ENCODE measurements around the gene TET2.

The TET2 gene

DNA sequence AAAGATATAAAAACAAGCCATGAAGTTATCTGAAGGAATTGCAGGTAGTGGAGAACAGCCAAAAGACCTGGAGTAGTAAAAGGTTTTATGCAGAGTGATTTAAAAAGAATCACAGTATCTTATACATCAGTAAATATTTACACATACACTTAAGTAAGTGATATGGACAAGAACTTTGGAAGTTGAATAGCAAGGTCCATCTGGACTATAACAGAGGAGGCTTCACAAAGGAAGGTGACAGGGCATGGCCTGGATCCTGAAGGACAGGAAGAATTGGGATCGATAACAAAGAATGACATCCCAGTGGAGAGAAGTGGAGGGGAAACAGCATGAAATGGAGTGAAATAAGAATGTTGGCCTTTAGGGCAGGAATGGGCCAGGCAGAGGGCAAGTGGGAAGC is 46.2 kb downstream of the TET2 start:
- H3K27me3 ChIP-seq (ENCODE audit: insufficient read depth, insufficient read length): no peaks in the 10 kb centered on the region
- no peak for DNase-seq (ENCODE audit: low read depth, low spot score)
- H3K9me3 ChIP-seq (ENCODE audit: insufficient read depth, low read length): no peaks in the 10 kb centered on the region
- H3K4me3 ChIP-seq (ENCODE audit: insufficient read length, low read depth): no peak overlapping the region
- TF ChIP-seq ZNF274 (IDR thresholded peaks at IDR 0.05; ENCODE audit: low read depth, low read length) (no peak), SUZ12 (IDR thresholded peaks at IDR 0.05; ENCODE audit: extremely low read depth, insufficient read depth, insufficient read length) (no peak), YY1 (IDR thresholded peaks at IDR 0.05; ENCODE audit: insufficient read depth, insufficient read length) (no peak)
- H3K4me1 ChIP-seq (ENCODE audit: insufficient read depth, insufficient read length): no peaks in the 10 kb centered on the region
- H3K36me3 ChIP-seq (ENCODE audit: insufficient read depth, insufficient read length, low read length): no peaks in the 10 kb centered on the region
- no peak overlapping the region for H3K9ac ChIP-seq (ENCODE audit: insufficient read length, low read depth)

DNA sequence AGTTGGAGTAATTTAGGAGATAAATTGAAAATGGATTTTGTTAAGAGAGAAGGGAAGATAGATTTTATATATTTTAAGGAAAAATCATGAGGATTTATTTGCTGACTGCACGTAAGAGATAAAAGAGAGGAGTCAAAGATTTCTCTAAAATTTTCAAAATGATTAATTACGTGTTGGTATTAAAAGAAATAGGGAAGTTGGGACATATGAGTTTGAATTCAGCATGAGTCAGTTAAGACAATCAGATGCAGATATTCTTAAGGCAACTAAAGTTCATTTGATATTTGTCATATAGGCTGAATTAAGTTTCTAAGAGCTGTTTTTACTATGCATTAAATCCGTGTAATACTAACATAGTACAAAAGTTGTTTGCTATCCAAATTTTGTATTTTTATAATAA is 46.9 kb downstream of the TET2 start:
- Histone ChIP-seq H3K36me3 (ENCODE audit: insufficient read depth, insufficient read length, low read length) (no peaks in the 10 kb centered on the region), H3K9me3 (ENCODE audit: insufficient read depth, low read length) (no peaks in the 10 kb centered on the region), H3K4me1 (ENCODE audit: insufficient read depth, insufficient read length) (no peaks in the 10 kb centered on the region)

DNA sequence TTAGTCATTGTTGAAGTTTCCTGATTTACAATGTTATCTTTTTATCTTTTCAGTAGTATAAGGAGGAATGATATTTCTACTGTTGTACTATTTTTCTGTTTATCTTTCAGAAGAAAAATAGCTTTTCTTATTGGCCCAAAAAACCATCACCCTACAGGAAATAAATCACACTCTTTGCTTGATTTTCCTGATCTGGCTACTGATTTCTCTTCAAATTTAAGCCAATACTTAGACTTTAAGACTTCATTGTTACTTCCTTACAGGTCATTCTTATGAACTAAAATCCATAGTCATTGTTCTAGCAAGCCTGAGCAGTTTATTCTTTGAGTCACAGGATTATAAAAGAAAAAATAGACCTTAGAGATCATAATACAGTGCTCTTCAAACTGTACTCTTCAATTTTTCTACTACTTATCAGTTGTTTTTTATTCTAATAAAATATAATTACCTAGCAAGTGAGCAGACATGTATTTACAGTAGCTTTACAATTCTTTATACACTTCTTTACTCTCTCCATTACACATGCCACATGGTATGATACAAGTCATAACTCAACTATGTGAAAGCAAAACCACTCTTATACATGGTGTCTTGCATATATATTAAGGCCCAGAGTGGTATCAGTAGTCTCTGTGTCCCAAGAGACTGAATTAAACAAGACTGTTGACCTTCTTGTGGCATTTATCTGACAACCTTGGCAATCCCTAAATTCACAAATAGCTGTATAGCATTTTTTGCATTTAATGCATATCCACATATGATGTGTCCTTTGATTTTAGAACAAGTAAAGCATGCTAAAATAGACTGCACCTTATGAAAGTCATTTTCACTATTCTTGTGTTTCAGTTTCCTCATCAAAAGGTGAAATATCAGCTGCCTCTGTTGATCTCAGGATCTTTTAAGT is 47.9 kb downstream of the TET2 start:
- H3K9me3 ChIP-seq (ENCODE audit: insufficient read depth, low read length): no peaks in the 10 kb centered on the region
- no peaks in the 10 kb centered on the region for H3K36me3 ChIP-seq (ENCODE audit: insufficient read depth, insufficient read length, low read length)
- TF ChIP-seq YY1 (IDR thresholded peaks at IDR 0.05; ENCODE audit: insufficient read depth, insufficient read length): no peak
- no peaks in the 10 kb centered on the region for H3K4me1 ChIP-seq (ENCODE audit: insufficient read depth, insufficient read length)
- H3K4me3 ChIP-seq (ENCODE audit: insufficient read length, low read depth): no peak overlapping the region
- no peaks in the 10 kb centered on the region for H3K27me3 ChIP-seq (ENCODE audit: insufficient read depth, insufficient read length)
- DNase-seq (ENCODE audit: low read depth, low spot score): no peak
- no peak overlapping the region for H3K9ac ChIP-seq (ENCODE audit: insufficient read length, low read depth)

More for the DNA sequence above, 46.9 kb downstream of the TET2 start:
- DNase-seq (ENCODE audit: low read depth, low spot score): no peak
- no peak for TF ChIP-seq YY1 (IDR thresholded peaks at IDR 0.05; ENCODE audit: insufficient read depth, insufficient read length)
- TF ChIP-seq ZNF274 (IDR thresholded peaks at IDR 0.05; ENCODE audit: low read depth, low read length): no peak
- TF ChIP-seq SUZ12 (IDR thresholded peaks at IDR 0.05; ENCODE audit: extremely low read depth, insufficient read depth, insufficient read length): no peak
- no peaks in the 10 kb centered on the region for H3K27me3 ChIP-seq (ENCODE audit: insufficient read depth, insufficient read length)
- no peak overlapping the region for H3K4me3 ChIP-seq (ENCODE audit: insufficient read length, low read depth)
- no peak overlapping the region for H3K9ac ChIP-seq (ENCODE audit: insufficient read length, low read depth)

DNA sequence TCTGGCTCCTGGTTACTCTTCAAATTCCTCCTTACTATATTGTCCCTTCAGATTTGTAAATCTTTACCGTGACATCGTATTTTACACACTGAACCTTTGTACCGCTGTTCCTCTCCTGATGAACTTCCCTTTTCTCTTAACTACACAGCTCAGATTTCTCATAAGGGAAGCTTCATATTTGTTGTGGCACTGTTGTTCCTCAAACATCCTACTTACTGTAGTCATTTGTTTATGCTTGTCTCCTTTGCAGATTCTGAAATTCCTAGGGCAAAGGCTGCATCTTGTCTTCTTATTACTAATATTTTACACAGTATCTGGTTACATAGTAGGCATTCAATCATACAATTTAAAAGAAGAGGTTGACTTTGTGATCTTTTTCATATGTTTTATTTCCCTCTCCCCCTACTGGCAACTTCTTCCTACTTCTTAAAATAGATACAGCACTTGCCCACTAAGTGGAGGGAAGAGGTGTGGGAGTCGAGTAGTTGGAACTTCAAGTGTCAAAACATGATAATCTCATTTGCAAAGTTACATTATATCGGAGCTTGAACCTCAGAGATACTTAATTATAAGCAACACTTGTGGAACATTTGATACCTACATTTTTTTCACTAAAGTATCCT is 50.0 kb downstream of the TET2 start:
- Histone ChIP-seq H3K27me3 (ENCODE audit: insufficient read depth, insufficient read length) (no peaks in the 10 kb centered on the region), H3K9me3 (ENCODE audit: insufficient read depth, low read length) (no peaks in the 10 kb centered on the region), H3K4me1 (ENCODE audit: insufficient read depth, insufficient read length) (no peaks in the 10 kb centered on the region), H3K9ac (ENCODE audit: insufficient read length, low read depth) (no peak overlapping the region), H3K4me3 (ENCODE audit: insufficient read length, low read depth) (no peak overlapping the region), H3K36me3 (ENCODE audit: insufficient read depth, insufficient read length, low read length) (no peaks in the 10 kb centered on the region)
- no peak for TF ChIP-seq YY1 (IDR thresholded peaks at IDR 0.05; ENCODE audit: insufficient read depth, insufficient read length)
- no peak for TF ChIP-seq ZNF274 (IDR thresholded peaks at IDR 0.05; ENCODE audit: low read depth, low read length)
- no peak for TF ChIP-seq SUZ12 (IDR thresholded peaks at IDR 0.05; ENCODE audit: extremely low read depth, insufficient read depth, insufficient read length)
- DNase-seq (ENCODE audit: low read depth, low spot score): no peak

DNA sequence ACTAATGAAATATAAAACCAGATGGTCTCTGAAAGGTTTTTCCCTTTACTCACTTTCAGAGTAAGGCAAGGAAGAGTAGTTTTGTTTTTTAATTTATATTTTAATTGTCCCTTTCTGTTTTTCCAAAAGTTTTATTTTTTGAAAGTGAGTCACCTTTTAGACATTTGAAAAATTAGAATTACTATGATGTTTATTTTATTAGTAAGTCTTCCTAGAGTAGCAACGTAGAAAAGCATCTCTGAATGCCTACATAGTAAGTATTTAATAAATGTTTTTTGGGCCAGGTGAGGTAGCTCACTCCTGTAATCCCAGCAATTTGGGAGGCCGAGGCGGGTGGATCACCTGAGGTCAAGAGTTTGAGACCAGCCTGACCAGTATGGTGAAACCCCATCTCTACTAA is 51.1 kb downstream of the TET2 start:
- Histone ChIP-seq H3K9me3 (ENCODE audit: insufficient read depth, low read length) (no peaks in the 10 kb centered on the region), H3K4me1 (ENCODE audit: insufficient read depth, insufficient read length) (no peaks in the 10 kb centered on the region), H3K36me3 (ENCODE audit: insufficient read depth, insufficient read length, low read length) (no peaks in the 10 kb centered on the region), H3K27me3 (ENCODE audit: insufficient read depth, insufficient read length) (no peaks in the 10 kb centered on the region), H3K4me3 (ENCODE audit: insufficient read length, low read depth) (no peak overlapping the region), H3K9ac (ENCODE audit: insufficient read length, low read depth) (no peak overlapping the region)
- no peak for DNase-seq (ENCODE audit: low read depth, low spot score)
- no peak for TF ChIP-seq SUZ12 (IDR thresholded peaks at IDR 0.05; ENCODE audit: extremely low read depth, insufficient read depth, insufficient read length)
- no peak for TF ChIP-seq YY1 (IDR thresholded peaks at IDR 0.05; ENCODE audit: insufficient read depth, insufficient read length)
- no peak for TF ChIP-seq ZNF274 (IDR thresholded peaks at IDR 0.05; ENCODE audit: low read depth, low read length)

DNA sequence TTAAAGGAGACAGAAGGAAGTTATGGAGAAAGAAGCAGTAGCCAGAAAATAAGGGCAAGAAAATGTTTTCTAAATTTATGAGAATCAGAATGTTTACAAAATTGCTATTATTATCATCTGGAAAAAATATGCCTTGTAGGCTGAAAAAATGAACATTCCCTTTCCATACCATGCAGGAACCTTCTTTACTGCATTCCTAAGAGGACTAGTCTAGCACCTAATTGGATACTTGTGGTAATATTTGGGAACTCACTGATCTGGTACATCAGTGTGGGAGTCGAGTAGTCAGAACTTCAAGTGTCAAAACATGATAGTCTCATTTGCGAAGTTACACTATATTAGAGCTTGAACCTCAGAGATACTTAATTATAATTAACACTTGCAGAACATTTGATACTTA is 51.9 kb downstream of the TET2 start:
- no peaks in the 10 kb centered on the region for H3K9me3 ChIP-seq (ENCODE audit: insufficient read depth, low read length)
- no peak for DNase-seq (ENCODE audit: low read depth, low spot score)
- no peak overlapping the region for H3K9ac ChIP-seq (ENCODE audit: insufficient read length, low read depth)
- H3K27me3 ChIP-seq (ENCODE audit: insufficient read depth, insufficient read length): no peaks in the 10 kb centered on the region
- H3K4me1 ChIP-seq (ENCODE audit: insufficient read depth, insufficient read length): no peaks in the 10 kb centered on the region
- no peaks in the 10 kb centered on the region for H3K36me3 ChIP-seq (ENCODE audit: insufficient read depth, insufficient read length, low read length)
- TF ChIP-seq ZNF274 (IDR thresholded peaks at IDR 0.05; ENCODE audit: low read depth, low read length): no peak
- no peak for TF ChIP-seq SUZ12 (IDR thresholded peaks at IDR 0.05; ENCODE audit: extremely low read depth, insufficient read depth, insufficient read length)
- no peak for TF ChIP-seq YY1 (IDR thresholded peaks at IDR 0.05; ENCODE audit: insufficient read depth, insufficient read length)
- H3K4me3 ChIP-seq (ENCODE audit: insufficient read length, low read depth): no peak overlapping the region

DNA sequence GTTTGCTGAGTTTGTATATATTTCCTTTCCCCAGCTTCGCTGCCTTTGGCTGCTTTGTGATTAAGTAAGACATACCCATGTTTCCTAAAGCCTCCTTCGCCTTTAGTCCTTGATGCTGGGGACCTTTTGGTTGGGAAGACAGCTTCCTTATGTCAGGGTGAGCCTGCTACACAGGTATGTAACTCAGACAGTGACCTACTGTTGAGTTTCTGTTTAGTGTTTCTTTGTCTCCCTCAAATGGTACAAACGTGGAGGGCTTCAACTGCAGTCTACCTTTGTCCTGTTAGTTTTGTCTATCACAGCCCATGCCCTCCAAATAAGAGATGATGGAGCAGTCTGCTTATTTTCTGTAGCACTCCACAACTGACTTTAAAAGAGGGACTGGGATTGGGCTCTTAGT is 59.5 kb downstream of the TET2 start:
- no peaks in the 10 kb centered on the region for H3K9me3 ChIP-seq (ENCODE audit: insufficient read depth, low read length)
- H3K36me3 ChIP-seq (ENCODE audit: insufficient read depth, insufficient read length, low read length): no peaks in the 10 kb centered on the region
- H3K4me1 ChIP-seq (ENCODE audit: insufficient read depth, insufficient read length): no peaks in the 10 kb centered on the region
- TF ChIP-seq YY1 (IDR thresholded peaks at IDR 0.05; ENCODE audit: insufficient read depth, insufficient read length) (no peak), SUZ12 (IDR thresholded peaks at IDR 0.05; ENCODE audit: extremely low read depth, insufficient read depth, insufficient read length) (no peak), ZNF274 (IDR thresholded peaks at IDR 0.05; ENCODE audit: low read depth, low read length) (no peak)
- H3K27me3 ChIP-seq (ENCODE audit: insufficient read depth, insufficient read length): no peaks in the 10 kb centered on the region
- H3K4me3 ChIP-seq (ENCODE audit: insufficient read length, low read depth): no peak overlapping the region
- no peak overlapping the region for H3K9ac ChIP-seq (ENCODE audit: insufficient read length, low read depth)
- DNase-seq (ENCODE audit: low read depth, low spot score): no peak
